Measurements from ENCODE around the gene SLC25A30. TPM values are rescaled to one million over a fixed set of nuclear protein-coding genes. Genes with fewer than 3 reads are reported as not detected.

Gene SLC25A30
- total RNA-seq, 2 donors from 2014 or later: 9.9 to 12.4 TPM

- H3K4me3 ChIP-seq (ENCODE audit: low read length): no peak overlapping the region
- peak overlapping the region; percentile 69 for H3K27ac ChIP-seq (ENCODE audit: low read depth, low read length)
- peaks cover 38% of the 10 kb centered on the region for H3K4me1 Mint-ChIP-seq
- H3K36me3 ChIP-seq (ENCODE audit: control insufficient read depth, insufficient read depth, low read length): peaks cover 5% of the 10 kb centered on the region
- H3K4me3 Mint-ChIP-seq: no peak overlapping the region
- H3K27ac Mint-ChIP-seq: peak overlapping the region; percentile 31
- peaks cover 11% of the 10 kb centered on the region for H3K36me3 Mint-ChIP-seq (ENCODE audit: low read depth)
- H3K4me1 ChIP-seq (ENCODE audit: control insufficient read depth, insufficient read depth, low read length): peaks cover 14% of the 10 kb centered on the region
- no peaks in the 10 kb centered on the region for H3K9me3 Mint-ChIP-seq
- WGBS, 2 experiments (ENCODE audit: insufficient coverage in 1 of 2, insufficient read length in 1 of 2): 96 to 98% methylated on average over 5 of the region's 5 CpGs
- H3K9ac ChIP-seq (ENCODE audit: extremely low read depth, low read length, poor library complexity, severe bottlenecking): no peak overlapping the region
- H3K27me3 ChIP-seq (ENCODE audit: control insufficient read depth, insufficient read depth, low read length, poor library complexity, severe bottlenecking): no peaks in the 10 kb centered on the region
- no peaks in the 10 kb centered on the region for H3K27me3 Mint-ChIP-seq (ENCODE audit: insufficient read depth)
- DNase-seq: no peak
- TF ChIP-seq CTCF (conservative IDR thresholded peaks at IDR 0.05): no peak
- no peaks in the 10 kb centered on the region for H3K9me3 ChIP-seq (ENCODE audit: control insufficient read depth, low read length)
Observed at GRCh38 chr13:45373162-45373547, 45.0 kb downstream of the SLC25A30 start.

- Mint-ChIP-seq H3K4me3 (no peak overlapping the region), H3K27me3 (ENCODE audit: insufficient read depth) (no peaks in the 10 kb centered on the region), H3K4me1 (peaks cover 38% of the 10 kb centered on the region), H3K36me3 (ENCODE audit: low read depth) (peaks cover 11% of the 10 kb centered on the region), H3K27ac (peak overlapping the region; percentile 31), H3K9me3 (no peaks in the 10 kb centered on the region)
- Histone ChIP-seq H3K4me1 (ENCODE audit: control insufficient read depth, insufficient read depth, low read length) (peaks cover 14% of the 10 kb centered on the region), H3K9me3 (ENCODE audit: control insufficient read depth, low read length) (no peaks in the 10 kb centered on the region), H3K4me3 (ENCODE audit: low read length) (no peak overlapping the region), H3K27ac (ENCODE audit: low read depth, low read length) (peak overlapping the region; percentile 69), H3K27me3 (ENCODE audit: control insufficient read depth, insufficient read depth, low read length, poor library complexity, severe bottlenecking) (no peaks in the 10 kb centered on the region), H3K36me3 (ENCODE audit: control insufficient read depth, insufficient read depth, low read length) (peaks cover 5% of the 10 kb centered on the region), H3K9ac (ENCODE audit: extremely low read depth, low read length, poor library complexity, severe bottlenecking) (no peak overlapping the region)
- WGBS, 2 experiments (ENCODE audit: insufficient coverage in 1 of 2, insufficient read length in 1 of 2): 93 to 94% methylated on average over 21 to 24 of the region's 24 CpGs
- DNase-seq: peak; percentile 58
- no peak for TF ChIP-seq CTCF (conservative IDR thresholded peaks at IDR 0.05)
Observed at GRCh38 chr13:45372189-45373161, 45.7 kb downstream of the SLC25A30 start.

- H3K4me3 ChIP-seq (ENCODE audit: low read length): peak overlapping the region; percentile 50
- H3K27ac ChIP-seq (ENCODE audit: low read depth, low read length): no peak overlapping the region
- Mint-ChIP-seq H3K27me3 (ENCODE audit: insufficient read depth) (no peaks in the 10 kb centered on the region), H3K9me3 (no peaks in the 10 kb centered on the region), H3K36me3 (ENCODE audit: low read depth) (peaks cover 14% of the 10 kb centered on the region), H3K27ac (no peak overlapping the region), H3K4me1 (peaks cover 38% of the 10 kb centered on the region), H3K4me3 (no peak overlapping the region)
- 26% methylated on average over 20 to 30 of the region's 30 CpGs for WGBS, 2 experiments (ENCODE audit: insufficient coverage in 1 of 2, insufficient read length in 1 of 2)
- H3K27me3 ChIP-seq (ENCODE audit: control insufficient read depth, insufficient read depth, low read length, poor library complexity, severe bottlenecking): no peaks in the 10 kb centered on the region
- peak; percentile 99 for TF ChIP-seq CTCF (conservative IDR thresholded peaks at IDR 0.05)
- H3K9me3 ChIP-seq (ENCODE audit: control insufficient read depth, low read length): no peaks in the 10 kb centered on the region
- peak; percentile 94 for DNase-seq
- H3K36me3 ChIP-seq (ENCODE audit: control insufficient read depth, insufficient read depth, low read length): peaks cover 5% of the 10 kb centered on the region
- H3K4me1 ChIP-seq (ENCODE audit: control insufficient read depth, insufficient read depth, low read length): peaks cover 14% of the 10 kb centered on the region
- no peak overlapping the region for H3K9ac ChIP-seq (ENCODE audit: extremely low read depth, low read length, poor library complexity, severe bottlenecking)
Observed at GRCh38 chr13:45370922-45371406, 47.2 kb downstream of the SLC25A30 start.

Measured in endodermal cell (in vitro differentiated cells).